Esophagus squamous epithelium (tissue), 4 donors: ENCODE measurements around the gene LYPD4.

ENCODE experiments used
- CTCF ChIP-seq, 6 experiments: fragments of 450-650 bp in 4 of 6; fragments of 200-600 bp in 2 of 6; sonication (generic) in 2 of 6; IDR thresholded peaks; one replicate each; pipeline ENCODE4 v1.5.1; 2016 to 2019; ENCODE audit warnings: antibody characterized with exemption in 6 of 6, mild to moderate bottlenecking in 4 of 6, moderate library complexity in 4 of 6
- POLR2A ChIP-seq, 4 donors: fragments of 450-650 bp; IDR thresholded peaks; one replicate each; pipeline ENCODE4 v1.6.1; 2017; ENCODE audit warnings: antibody characterized with exemption in 4 of 4, mild to moderate bottlenecking in 4 of 4, moderate library complexity in 3 of 4

DNA sequence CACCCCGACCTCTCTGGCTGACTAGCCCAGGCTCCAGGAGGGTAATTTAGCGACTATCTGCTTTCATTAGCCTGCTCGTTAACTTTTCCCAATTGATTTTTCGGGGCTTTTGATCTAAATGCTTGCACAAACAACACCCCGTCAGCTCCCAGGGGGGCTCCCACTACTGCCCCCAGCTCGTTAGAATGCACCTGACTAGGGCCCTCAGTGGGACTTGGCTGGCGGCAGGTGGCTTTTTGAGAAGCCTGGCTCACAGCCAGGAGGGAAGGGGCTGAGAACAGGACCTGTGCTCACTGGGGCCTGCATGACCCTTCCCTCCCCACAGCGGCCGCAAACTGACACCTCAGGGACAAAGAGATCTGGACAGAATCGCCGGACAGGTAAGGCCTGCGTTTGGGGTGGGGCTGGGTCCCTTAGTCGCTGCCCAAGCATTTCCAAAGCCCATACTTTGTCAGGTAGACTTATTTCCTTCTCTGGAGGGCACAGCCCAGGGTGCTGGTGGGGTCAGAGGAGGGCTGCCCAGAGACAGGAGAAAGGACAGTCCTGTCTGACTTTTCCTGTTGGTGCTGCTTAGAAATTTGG is 25.0 kb upstream of the LYPD4 start:
- TF ChIP-seq CTCF (IDR thresholded peaks at IDR 0.05) (no peak), POLR2A (IDR thresholded peaks at IDR 0.05) (no peak)
